ENCODE data around the gene XAGE3. TPM values are rescaled to one million over a fixed set of nuclear protein-coding genes. Genes with fewer than 3 reads are reported as not detected.
"Not testable (repeated sequence)": the region's sequence is repeated elsewhere in the genome, so short reads cannot be mapped to it uniquely, and the experiment has no call there.

XAGE3 gene, protein sequence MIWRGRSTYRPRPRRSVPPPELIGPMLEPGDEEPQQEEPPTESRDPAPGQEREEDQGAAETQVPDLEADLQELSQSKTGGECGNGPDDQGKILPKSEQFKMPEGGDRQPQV
- not detected in 2 replicates for total RNA-seq (2014; rRNA removed; shearing (Covaris generic))
- not detected in 2 replicates for polyA plus RNA-seq (2014; cell fraction: nucleus; rRNA removed)

DNA sequence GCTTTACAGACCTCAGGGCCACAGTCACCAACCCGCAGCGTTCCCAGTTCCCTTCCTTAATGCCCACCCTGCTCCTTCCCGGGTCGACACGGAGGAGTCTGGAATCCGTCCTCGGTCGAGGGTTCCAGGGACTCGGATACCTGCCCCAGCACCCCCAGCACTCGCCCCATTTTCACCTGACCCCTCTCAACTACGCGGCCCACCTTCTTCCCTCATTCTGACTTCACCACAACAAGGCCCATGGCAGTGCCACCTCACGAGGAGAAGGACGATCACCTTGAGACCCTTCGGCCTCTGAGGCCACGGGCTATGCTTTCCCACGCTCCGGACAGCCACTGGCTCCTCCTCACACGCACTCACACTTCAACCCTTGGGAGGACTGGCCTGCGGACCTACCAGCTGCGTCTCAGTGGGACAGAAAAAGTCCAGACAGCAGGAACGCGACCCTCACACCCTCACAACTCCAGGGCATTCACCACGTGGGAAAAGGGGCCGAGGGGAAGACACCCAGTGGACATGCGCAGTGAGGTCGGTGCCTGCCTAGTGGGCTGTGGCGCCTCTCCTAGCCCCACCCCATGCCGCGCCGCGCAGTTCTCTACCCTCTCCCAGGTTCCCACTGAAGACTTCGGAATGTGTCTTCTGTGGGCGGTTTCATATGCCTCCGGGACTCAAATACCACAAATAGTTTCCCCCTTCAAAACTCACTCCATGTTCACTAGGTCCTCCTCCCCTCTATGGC lies at the start of gene XAGE3:
Gene XAGE3, minus strand, starts transcription at position 474 of the 739 bp plus-strand sequence. CDS start 950 bp downstream, outside the sequence.
- DNase-seq (ENCODE audit: extremely low read depth, low read depth), result no peak

DNA sequence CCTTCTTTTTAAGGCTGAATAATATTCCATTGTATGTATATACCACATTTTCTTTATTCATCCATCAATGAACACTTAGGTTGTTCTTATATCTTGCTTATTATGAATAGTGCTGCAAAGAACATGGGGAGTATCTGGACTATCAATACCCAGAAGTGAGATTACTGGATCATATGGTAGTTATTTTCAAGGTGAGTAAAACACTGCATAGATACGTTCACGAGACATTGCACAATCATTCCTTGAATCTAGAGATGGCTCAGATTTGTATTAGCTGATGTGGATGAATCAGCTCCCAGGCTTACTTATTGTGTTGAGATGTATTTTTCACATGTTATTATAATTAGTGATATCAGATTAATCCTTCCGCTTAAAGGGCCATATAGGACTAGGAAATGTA lies 46.8 kb upstream of the XAGE3 start:
- DNase-seq (ENCODE audit: extremely low read depth, low read depth), result not testable (repeated sequence)

DNA sequence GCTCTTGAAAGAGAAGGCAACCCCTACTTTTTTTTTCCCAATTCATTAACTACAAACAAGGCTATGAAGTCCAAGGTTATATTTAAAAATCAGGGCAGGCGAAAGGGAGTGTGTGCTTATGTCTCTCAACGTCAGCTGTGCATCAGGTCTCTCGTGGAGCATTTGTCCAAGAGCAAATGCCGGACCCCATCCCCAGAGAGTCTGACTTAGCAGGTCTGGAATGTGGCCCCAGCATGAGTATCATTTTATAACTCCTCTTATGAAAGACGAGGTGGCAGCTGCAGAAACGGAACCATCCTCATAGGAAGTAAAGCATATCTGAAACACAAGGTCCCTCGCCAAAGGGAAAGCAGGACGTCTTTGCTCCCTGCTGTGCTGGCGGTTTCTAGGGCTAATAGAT lies 45.8 kb upstream of the XAGE3 start:
- not testable (repeated sequence) for DNase-seq (ENCODE audit: extremely low read depth, low read depth)

DNA sequence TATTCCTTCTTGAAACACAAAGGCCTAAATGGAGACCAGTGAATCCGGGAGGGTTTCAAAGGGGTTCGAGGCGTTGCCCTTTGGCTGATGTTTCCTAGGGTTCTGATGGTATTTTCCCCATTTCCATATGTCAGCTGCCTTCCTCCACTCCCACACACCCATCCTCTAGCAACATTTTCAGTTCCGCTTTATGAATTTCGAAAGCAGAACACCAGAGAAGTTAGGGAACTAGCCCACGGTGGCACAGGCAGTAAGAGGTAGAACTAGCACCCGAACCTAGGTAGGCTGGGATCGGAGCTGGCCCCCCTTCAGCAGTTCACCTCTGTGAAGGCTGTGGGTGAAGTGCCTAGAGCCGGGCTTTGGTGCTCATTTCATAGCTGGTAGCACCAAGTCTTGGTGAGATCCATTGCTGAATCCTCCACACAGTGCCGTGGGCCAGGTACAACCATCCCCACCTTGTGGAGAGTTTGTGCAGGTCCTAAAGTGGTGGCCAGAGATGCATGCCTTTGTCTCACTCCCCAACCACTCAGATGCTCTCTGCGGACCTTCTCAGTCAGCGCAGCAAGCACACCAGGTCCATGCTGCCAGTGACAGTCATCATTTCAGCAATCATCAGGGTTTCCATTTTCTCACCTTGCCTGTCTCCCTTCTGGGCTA lies 41.6 kb upstream of the XAGE3 start:
- DNase-seq (ENCODE audit: extremely low read depth, low read depth), result not testable (repeated sequence)

DNA sequence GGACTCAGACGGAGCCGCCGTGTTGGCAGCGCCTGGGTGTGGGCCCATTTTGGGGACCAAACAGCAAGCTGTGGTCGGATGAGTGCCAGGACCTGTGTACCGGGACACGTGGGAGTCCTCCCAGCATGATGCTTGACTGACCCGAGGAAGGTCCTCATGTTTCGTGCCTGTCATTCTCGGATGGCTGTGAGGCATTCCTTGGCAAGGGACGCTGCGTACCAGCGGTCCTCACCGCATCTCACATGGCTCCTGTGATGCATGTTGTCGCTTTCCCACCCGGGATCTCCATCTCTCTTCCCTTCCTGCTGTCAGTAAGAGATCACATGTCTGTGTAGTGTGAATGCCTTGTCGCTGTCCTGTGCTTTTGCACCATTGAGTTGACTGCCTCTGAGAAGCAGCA lies 40.0 kb upstream of the XAGE3 start:
- DNase-seq (ENCODE audit: extremely low read depth, low read depth), result not testable (repeated sequence)

DNA sequence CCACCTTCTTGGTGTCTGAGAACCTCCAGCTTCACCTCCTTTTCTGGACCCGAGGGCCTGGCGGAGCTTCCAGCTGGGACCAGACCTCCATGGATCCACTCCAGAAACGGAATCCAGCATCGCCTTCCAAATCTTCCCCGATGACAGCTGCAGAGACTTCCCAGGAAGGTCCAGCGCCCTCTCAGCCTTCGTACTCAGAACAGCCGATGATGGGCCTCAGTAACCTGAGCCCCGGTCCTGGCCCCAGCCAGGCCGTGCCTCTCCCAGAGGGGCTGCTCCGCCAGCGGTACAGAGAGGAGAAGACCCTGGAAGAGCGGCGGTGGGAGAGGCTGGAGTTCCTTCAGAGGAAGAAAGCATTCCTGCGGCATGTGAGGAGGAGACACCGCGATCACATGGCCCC lies 39.3 kb upstream of the XAGE3 start:
- DNase-seq (ENCODE audit: extremely low read depth, low read depth), result not testable (repeated sequence)

DNA sequence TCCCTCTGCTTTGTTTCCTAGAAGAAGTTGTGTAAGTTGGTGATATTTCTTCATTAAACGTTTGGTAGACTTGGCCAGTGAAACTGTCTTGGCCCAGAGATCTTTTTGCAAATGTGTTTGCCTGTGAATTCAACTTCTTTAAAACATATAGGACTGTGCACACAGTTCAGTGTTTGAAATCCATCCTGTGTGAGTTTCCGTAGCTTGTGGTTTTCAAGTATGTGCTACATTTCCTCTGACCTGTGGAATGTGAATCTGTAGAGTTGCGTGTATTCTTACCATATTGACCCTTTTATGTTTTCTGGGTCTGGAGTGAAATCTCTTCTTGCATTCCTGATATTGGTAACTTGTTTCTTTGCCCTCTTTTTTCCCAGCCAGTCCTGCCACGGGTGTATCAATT lies 38.2 kb upstream of the XAGE3 start:
- not testable (repeated sequence) for DNase-seq (ENCODE audit: extremely low read depth, low read depth)

DNA sequence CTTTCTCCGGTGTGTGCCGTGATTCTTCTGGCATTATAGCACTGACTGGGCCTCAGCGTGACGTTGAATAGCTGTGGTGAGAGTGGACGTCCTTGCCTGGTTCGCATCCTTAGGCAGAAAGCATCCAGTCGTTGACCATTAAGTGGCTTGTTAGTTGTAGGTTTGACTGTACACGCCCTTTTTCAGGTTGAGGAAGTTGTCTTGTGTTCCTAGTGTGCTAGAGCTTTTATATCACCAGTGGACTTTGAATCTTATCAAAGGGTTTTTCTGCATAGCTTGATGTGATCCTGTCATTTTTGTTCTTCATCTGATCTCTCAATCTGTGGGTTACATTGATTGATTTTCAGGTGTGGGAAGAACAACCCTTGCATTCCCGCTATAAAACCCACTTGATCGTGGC lies 37.6 kb upstream of the XAGE3 start:
- DNase-seq (ENCODE audit: extremely low read depth, low read depth), result not testable (repeated sequence)

DNA sequence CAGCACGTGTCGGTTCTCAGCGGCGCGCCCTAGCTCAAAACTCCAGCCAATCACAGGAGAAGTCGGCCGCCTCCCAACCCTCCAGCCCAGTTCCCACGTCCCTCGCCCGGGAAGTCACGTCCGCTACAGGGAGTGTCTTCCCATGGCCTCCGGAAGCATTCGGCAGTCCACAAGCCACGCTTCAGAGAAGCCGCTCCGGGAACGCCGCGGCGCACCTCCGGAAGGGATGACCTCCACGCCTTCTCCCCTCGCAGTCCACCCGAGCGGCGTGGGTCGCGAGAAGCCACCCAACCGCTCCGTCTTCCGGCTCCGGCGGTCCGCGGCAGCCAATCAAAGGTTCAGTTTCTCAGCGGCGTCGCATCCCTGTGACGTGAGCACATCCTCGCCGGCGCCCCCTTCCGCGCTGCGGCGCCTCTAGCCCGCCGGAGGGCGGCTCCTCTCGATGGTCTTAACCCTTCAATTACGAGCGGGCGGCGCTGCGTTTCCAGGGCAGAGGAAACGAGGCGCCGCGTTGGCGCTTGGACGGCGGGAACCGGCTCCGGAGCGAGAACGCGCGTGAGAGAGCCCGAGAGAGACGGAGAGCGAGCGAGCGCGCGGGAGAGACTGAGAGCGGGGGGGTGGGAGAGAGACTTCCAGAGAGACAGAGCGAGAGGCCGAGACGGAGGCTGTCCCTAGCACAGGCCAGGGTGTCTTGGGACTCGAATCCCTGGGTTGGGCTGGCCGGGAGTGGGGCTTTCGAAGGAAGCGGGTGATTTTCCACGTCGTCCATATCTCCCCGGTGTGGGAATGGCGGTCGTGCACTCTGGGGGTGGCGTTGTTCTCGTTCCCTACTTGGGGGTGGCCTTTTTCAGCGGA lies 29.2 kb upstream of the XAGE3 start, which contains the start of gene FAM156B:
Gene FAM156B, plus strand, starts transcription at position 476 of the 855 bp plus-strand sequence. CDS start 9,896 bp downstream, outside the sequence.
- not testable (repeated sequence) for DNase-seq (ENCODE audit: extremely low read depth, low read depth)

DNA sequence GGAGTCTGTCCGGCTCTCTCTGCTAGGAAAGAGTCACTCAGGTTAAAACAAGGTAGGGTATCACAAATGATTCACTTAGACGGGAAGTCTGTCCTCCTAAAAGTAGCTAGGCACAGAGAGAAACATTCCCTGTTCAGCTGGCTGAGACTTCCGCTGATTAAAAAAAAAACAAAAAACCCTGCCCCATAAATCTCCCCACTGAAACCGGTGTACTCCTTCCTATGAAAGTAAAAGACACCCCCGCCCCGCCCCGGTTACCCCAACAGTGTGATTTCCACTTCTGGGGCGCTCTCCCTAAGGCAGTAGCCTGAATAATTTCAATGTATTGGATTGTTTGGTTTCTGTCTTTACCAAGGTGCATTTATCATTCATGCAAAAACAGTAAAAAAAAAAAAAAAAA lies 28.6 kb upstream of the XAGE3 start:
- DNase-seq (ENCODE audit: extremely low read depth, low read depth), result not testable (repeated sequence)

DNA sequence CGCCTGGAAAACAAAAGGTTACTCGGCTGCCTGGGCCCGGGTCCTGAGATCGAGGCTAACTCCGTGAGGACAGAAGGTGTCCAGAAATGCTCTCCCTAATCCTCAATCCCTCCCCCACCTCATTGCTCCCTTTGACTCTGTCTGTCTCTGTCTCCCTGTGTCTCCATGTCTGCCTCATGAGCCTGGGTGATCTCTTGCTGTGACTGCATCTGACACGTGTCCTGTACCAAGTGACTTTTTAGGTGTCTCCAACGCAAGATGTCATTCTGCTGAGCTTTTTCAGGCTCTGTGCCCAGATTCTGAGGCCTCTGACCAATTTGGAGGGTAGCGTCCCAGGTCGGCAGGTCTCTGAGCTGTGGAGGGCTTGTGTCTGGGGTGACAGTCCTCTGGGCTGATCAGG lies 20.2 kb upstream of the XAGE3 start:
- DNase-seq (ENCODE audit: extremely low read depth, low read depth), result not testable (repeated sequence)

DNA sequence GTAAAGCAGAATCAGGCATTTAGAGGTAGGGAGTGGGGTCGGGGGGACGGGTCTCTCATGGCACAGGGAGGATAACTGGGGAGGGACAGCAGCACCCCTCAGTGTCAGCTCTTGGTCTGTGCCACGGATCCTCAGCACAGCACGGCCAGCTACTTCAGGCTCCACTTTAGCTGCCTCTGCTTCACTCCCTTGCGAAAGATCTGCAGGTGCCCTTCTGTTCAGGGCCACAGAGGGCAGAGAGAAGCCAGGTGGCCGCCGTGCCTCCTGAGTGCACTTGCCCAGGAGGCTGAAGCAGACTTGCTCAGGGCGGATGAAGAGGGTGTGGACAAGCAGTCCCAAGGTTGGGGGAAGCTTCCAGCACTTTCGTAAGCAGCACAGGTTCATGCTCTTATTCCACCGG lies 19.6 kb upstream of the XAGE3 start:
- not testable (repeated sequence) for DNase-seq (ENCODE audit: extremely low read depth, low read depth)

DNA sequence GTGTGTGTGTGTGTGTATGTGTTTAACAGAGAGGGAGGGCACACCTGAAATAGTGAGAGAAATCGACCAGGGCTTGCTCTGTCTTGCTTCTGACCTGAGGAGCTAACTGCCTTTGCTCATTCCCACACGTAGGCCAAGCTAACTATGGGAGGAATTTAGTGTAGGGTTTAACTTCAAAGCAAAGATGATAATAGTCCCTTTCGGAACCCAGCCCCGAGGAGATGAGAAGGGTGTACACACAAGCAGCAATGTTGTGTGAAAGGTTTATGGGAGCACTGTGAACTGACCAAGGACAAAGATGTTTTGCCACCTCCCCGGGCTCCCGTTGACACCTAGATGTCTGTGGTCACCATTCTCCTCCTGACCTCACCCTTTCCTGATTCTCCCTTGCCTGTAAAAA lies 8.5 kb upstream of the XAGE3 start:
- not testable (repeated sequence) for DNase-seq (ENCODE audit: extremely low read depth, low read depth)

DNA sequence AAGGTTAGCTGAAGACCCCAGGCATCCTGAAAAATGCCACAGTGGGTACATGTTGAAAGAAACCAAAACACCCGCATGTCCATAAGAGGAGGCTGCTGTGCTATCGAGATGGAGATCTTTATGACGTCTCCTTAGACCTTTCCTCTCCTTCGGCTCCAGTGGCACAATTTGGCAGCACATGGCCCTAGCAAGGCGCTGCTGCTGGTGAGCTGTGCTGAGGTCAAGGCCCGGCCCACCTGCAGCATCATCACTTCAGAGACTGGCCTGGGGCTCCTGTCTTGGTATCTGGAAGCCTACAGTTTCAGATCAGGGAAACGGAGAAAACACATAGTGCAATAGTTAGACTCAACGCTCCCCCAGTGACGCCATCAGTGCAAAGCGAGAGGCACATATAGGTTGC lies 7.6 kb upstream of the XAGE3 start:
- DNase-seq (ENCODE audit: extremely low read depth, low read depth), result not testable (repeated sequence)

DNA sequence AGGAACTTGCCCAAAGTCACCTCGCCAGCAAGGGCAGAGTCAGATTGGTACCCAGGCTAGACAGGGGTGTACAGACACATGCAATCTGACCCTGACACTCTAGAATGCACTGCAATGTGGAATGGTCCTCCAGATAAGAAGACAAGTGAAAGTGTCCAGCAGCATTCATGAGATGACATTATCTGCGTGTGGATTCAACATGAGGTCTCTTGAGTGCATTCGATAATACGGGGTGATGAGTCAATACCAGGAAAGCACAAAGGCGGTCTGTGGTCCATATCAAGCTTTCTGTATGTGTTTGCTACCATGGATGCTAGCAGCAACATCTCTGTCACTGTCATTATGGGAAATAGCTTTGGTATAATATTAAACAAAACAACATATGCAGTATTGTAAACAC lies 6.8 kb upstream of the XAGE3 start:
- no peak for DNase-seq (ENCODE audit: extremely low read depth, low read depth)

DNA sequence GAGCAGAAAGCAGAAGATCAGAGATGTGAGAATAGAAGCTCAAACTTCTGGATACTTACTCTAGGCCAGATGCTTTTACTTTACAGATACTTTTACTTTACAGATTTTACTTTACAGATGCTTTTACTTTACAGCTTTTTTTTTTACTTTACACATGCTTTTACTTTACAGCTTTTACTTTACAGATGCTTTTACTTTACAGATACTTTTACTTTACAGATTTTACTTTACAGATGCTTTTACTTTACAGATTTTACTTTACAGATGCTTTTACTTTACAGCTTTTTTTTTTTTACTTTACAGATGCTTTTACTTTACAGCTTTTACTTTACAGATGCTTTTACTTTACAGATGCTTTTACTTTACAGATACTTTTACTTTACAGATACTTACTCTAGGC lies 5.9 kb upstream of the XAGE3 start:
- not testable (repeated sequence) for DNase-seq (ENCODE audit: extremely low read depth, low read depth)

DNA sequence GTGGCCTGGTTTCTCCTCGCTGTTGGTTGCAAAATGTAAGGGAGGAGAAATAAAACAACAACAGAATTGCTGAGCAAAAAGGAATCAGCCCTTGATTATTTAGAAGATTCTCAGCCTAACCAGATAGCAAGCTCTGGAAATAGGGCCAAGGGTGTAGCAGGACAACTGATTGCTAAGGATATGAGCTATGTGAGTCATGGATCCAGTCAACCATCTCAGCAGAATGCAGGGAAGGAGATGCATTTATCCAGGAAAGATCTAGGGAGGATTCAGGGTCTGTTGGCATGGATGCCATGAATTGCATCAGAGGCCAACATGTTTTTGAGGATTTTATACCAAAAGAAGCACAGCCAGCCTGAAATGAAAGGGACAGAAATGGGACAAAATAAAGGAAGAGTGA lies 2.2 kb upstream of the XAGE3 start:
- DNase-seq (ENCODE audit: extremely low read depth, low read depth), result no peak

DNA sequence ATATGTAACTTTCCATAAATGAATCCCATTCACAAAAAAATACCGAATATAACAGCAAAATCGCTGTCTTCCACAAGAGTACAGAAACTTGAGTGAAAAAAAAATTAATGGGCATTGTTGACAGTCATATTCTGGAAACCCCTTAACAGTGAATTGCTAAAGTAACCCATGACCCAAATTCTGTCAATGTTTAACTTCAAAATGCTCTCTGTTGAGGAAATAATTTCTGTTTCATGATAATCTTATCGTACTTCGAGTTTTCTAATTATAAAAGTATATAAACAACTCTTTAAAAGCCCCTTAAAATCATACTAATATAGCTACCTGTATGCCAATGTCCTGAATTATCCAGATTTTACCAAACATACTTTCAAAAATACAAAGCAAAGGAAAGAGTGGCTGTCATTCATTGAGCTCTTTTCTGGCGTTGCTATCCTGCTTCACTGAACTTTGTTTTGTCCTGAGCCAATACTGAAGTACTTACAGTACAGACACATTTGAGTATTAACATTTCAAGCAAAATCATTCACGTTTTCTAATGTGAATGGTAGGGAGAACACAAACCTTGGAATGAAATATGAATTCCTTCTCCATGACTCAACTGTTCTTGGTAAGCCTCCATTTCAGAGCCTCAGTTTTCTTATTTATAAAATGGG lies 2.4 kb downstream of the XAGE3 start:
- DNase-seq (ENCODE audit: extremely low read depth, low read depth), result no peak

DNA sequence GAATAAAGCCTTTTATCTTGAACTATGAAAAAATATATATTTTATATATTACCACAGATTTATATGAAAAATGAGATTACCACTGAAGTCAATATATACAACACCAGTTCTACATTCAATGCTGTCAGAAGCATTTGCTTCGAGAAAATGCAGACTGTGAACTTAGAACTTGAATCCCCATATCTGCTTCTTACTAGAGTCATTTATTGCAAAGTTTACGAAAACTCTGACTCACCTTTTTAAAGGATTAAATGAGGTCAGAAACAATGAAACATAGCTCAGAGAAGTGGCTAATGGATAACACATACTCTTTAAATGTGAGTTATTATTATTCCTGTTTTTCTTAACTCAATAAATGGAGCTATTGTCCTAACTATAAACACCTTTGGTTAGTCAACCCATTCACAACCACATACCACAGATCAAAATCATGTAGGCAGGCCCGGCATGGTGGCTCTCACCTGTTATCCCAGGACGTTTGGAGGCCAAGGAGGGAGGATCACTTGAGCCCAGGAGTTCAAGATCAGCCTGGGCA lies 10.8 kb downstream of the XAGE3 start:
- DNase-seq (ENCODE audit: extremely low read depth, low read depth), result not testable (repeated sequence)

All from NCI-H460 (cell line).